Stimulated activated memory B cell treated with anti-CD40 and anti-IgM and Interleukin-4, amounts not matched to agents 10 μg/mL and 1 μg/mL and 100 μg/mL, for 72 hours (primary cell): ENCODE results near the gene AP2A2.
"Not testable (repeated sequence)": the region's sequence is repeated elsewhere in the genome, so short reads cannot be mapped to it uniquely, and the experiment has no call there.

ENCODE experiments used
- ATAC-seq: fragments of 150-1000 bp; cut with Tn5 transposase; 2 replicates; pipeline ENCODE4 v1.10.0; 2021
- H3K27ac Mint-ChIP-seq: one replicate; pipeline ENCODE4 v1.8.0; 2022; ENCODE audit warnings: mild to moderate bottlenecking, mixed read lengths
- H3K27me3 Mint-ChIP-seq: one replicate; pipeline ENCODE4 v1.8.0; 2022; ENCODE audit warnings: mixed read lengths
- H3K36me3 Mint-ChIP-seq: one replicate; pipeline ENCODE4 v1.8.0; 2022; ENCODE audit warnings: mixed read lengths
- H3K4me1 Mint-ChIP-seq: one replicate; pipeline ENCODE4 v1.8.0; 2022; ENCODE audit warnings: mixed read lengths
- H3K4me3 Mint-ChIP-seq: one replicate; pipeline ENCODE4 v1.8.0; 2022; ENCODE audit warnings: mild to moderate bottlenecking, moderate library complexity, mixed read lengths
- H3K9me3 Mint-ChIP-seq: one replicate; pipeline ENCODE4 v1.8.0; 2022; ENCODE audit warnings: mixed read lengths

The AP2A2 gene

GRCh38 chr11:967995-968751 lies 42.5 kb downstream of the AP2A2 start:
- Mint-ChIP-seq H3K4me1 (peaks cover 16% of the 10 kb centered on the region), H3K27me3 (no peaks in the 10 kb centered on the region), H3K36me3 (peaks cover 52% of the 10 kb centered on the region), H3K4me3 (no peak overlapping the region), H3K27ac (no peak overlapping the region), H3K9me3 (no peaks in the 10 kb centered on the region)
- ATAC-seq = no peak

GRCh38 chr11:968822-969221 lies 43.2 kb downstream of the AP2A2 start:
- H3K27me3 Mint-ChIP-seq = no peaks in the 10 kb centered on the region
- no peak overlapping the region for H3K27ac Mint-ChIP-seq
- H3K4me3 Mint-ChIP-seq = no peak overlapping the region
- peaks cover 55% of the 10 kb centered on the region for H3K36me3 Mint-ChIP-seq
- no peak for ATAC-seq
- H3K9me3 Mint-ChIP-seq = no peaks in the 10 kb centered on the region
- peaks cover 16% of the 10 kb centered on the region for H3K4me1 Mint-ChIP-seq

DNA sequence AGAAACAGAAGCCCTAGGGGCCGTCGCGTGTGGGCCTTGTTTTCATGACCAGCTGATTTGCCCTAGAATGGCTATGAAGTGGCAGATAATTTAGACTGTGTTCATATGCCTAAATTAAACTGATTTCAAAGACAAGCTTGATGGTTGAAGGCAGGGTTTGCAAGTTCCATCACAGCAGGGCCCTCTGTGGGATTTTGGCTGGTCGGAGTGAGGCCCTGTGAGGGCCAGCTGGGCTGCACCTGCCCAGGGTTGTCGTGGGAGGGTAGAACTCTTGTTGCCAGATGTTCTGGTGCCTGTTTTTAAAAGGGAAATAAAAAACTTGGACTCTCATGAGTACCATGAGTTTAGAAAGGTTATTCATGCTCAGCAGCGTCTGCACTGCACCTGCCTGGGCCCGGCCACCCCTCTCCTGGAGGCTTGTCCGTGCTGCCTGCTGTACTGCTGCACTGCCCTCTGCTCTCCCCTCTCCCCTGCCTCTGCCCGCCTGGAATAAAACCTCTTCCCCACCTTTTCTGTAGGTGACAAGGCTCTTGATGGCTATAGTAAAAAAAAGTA lies 44.1 kb downstream of the AP2A2 start:
- Mint-ChIP-seq H3K27me3 (no peaks in the 10 kb centered on the region), H3K36me3 (peaks cover 53% of the 10 kb centered on the region), H3K9me3 (no peaks in the 10 kb centered on the region), H3K27ac (no peak overlapping the region), H3K4me1 (peaks cover 16% of the 10 kb centered on the region), H3K4me3 (no peak overlapping the region)
- ATAC-seq = no peak

- Mint-ChIP-seq H3K9me3 (no peaks in the 10 kb centered on the region), H3K36me3 (peaks cover 51% of the 10 kb centered on the region), H3K4me1 (peaks cover 13% of the 10 kb centered on the region), H3K27me3 (no peaks in the 10 kb centered on the region), H3K4me3 (no peak overlapping the region), H3K27ac (peak overlapping the region; percentile 11)
- ATAC-seq = no peak
Measured at GRCh38 chr11:970319-970871, 44.7 kb downstream of the AP2A2 start.

- no peaks in the 10 kb centered on the region for H3K9me3 Mint-ChIP-seq
- H3K4me3 Mint-ChIP-seq = no peak overlapping the region
- ATAC-seq = no peak
- H3K4me1 Mint-ChIP-seq = peaks cover 8% of the 10 kb centered on the region
- no peaks in the 10 kb centered on the region for H3K27me3 Mint-ChIP-seq
- peaks cover 55% of the 10 kb centered on the region for H3K36me3 Mint-ChIP-seq
- peak overlapping the region; percentile 11 for H3K27ac Mint-ChIP-seq
Measured at GRCh38 chr11:971092-971690, 45.5 kb downstream of the AP2A2 start.

GRCh38 chr11:971731-972365 lies 46.2 kb downstream of the AP2A2 start:
- H3K36me3 Mint-ChIP-seq = peaks cover 55% of the 10 kb centered on the region
- no peaks in the 10 kb centered on the region for H3K27me3 Mint-ChIP-seq
- H3K9me3 Mint-ChIP-seq = no peaks in the 10 kb centered on the region
- peaks cover 8% of the 10 kb centered on the region for H3K4me1 Mint-ChIP-seq
- H3K27ac Mint-ChIP-seq = no peak overlapping the region
- no peak overlapping the region for H3K4me3 Mint-ChIP-seq
- ATAC-seq = no peak

DNA sequence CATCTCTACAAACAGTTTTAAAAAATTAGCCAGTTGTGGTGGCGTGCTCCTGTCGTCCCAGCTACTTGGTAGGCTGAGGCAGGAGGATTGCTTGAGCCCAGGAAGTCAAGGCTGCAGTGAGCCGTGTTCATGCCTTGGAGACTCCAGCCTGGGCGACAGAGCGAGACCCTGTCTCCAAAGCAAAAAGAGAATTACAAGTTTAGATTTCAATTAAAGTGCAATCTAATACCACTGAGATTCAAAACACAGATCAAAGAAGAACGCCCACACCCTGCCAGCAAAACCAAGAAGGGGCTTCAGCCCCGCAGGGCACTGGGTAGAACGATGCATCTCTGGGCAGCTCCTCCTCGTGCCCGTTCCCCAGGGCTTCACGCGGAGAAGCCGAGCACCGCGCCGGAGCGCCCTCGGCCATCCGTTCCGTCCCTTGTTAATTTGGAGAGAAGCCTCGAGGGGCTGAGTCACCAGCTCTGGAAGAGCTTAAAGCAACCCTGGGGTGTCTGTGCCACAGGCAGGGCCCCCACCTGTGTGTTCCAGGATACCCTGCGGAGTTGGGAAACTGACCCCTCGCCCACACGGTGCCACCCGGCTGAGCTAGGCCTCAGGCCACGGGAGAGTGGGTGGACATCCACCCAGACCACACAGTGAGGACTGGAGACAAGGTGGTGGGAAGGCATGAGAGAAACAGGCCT lies 47.0 kb downstream of the AP2A2 start:
- peaks cover 55% of the 10 kb centered on the region for H3K36me3 Mint-ChIP-seq
- H3K4me3 Mint-ChIP-seq = no peak overlapping the region
- ATAC-seq = no peak
- H3K9me3 Mint-ChIP-seq = no peaks in the 10 kb centered on the region
- no peaks in the 10 kb centered on the region for H3K27me3 Mint-ChIP-seq
- H3K27ac Mint-ChIP-seq = no peak overlapping the region
- H3K4me1 Mint-ChIP-seq = peaks cover 8% of the 10 kb centered on the region

GRCh38 chr11:973237-973636 lies 47.6 kb downstream of the AP2A2 start:
- Mint-ChIP-seq H3K4me3 (no peak overlapping the region), H3K27me3 (no peaks in the 10 kb centered on the region), H3K36me3 (peaks cover 55% of the 10 kb centered on the region), H3K27ac (no peak overlapping the region), H3K4me1 (peaks cover 8% of the 10 kb centered on the region), H3K9me3 (no peaks in the 10 kb centered on the region)
- no peak for ATAC-seq

DNA sequence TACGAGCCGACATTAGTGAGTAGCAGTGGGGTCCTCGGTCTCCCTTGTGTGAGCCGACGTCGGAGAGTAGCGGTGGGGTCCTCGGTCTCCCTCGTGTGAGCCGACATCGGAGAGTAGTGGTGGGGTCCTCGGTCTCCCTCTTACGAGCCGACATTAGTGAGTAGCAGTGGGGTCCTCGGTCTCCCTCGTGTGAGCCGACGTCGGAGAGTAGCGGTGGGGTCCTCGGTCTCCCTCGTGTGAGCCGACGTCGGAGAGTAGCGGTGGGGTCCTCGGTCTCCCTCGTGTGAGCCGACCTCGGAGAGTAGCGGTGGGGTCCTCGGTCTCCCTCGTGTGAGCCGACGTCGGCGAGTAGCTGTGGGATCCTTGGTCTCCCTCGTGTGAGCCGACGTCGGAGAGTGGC lies 49.7 kb downstream of the AP2A2 start:
- not testable (repeated sequence) for H3K27ac Mint-ChIP-seq, H3K9me3 Mint-ChIP-seq, H3K27me3 Mint-ChIP-seq, H3K4me3 Mint-ChIP-seq, ATAC-seq, H3K4me1 Mint-ChIP-seq
- H3K36me3 Mint-ChIP-seq = peaks cover 65% of the 10 kb centered on the region

DNA sequence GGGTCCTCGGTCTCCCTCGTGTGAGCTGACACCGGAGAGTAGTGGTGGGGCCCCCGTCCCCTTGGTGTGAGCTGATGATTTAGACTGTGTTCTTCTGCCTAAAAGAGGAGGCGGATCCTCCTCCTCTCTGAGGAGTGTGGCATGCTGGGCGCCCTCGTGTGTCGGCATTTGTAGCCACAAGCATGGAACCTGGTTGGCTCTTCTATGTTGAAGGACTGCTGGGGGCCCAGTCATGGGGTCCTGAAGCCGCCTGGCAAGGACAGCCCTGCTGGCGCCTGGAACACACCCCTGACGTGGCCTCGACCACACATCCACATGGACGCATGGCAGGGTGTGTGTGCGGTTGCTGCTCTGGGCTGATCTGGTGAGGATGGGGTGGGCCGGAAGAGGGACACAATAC lies 50.2 kb downstream of the AP2A2 start:
- peaks cover 6% of the 10 kb centered on the region for H3K4me1 Mint-ChIP-seq
- H3K36me3 Mint-ChIP-seq = peaks cover 61% of the 10 kb centered on the region
- H3K27ac Mint-ChIP-seq = no peak overlapping the region
- no peak for ATAC-seq
- no peak overlapping the region for H3K4me3 Mint-ChIP-seq
- H3K27me3 Mint-ChIP-seq = no peaks in the 10 kb centered on the region
- no peaks in the 10 kb centered on the region for H3K9me3 Mint-ChIP-seq

GRCh38 chr11:976431-977160 lies 50.9 kb downstream of the AP2A2 start:
- Mint-ChIP-seq H3K4me3 (no peak overlapping the region), H3K4me1 (no peaks in the 10 kb centered on the region), H3K27ac (no peak overlapping the region), H3K9me3 (no peaks in the 10 kb centered on the region), H3K27me3 (no peaks in the 10 kb centered on the region), H3K36me3 (peaks cover 55% of the 10 kb centered on the region)
- no peak for ATAC-seq

GRCh38 chr11:977830-978720 lies 52.4 kb downstream of the AP2A2 start:
- H3K27ac Mint-ChIP-seq = no peak overlapping the region

DNA sequence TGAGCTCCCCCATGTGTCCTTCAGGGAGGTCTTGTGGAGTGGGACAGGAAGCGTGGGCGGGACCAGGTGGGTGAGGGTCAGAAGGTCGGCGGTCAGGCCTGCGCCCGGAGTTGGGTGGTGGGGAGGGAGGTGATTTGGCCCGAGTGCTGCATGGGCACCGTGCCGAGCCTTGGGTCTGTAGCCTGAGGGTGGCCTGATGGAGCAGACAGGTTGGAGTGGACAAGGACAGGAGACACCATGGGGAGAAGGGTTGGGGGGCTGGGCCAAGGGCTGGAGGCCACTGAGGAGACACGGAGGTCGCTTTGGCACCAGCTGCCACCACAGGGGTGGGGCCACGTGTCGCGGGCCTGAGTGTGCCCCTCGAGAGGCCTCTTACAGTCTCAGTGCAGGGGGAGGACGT lies 53.1 kb downstream of the AP2A2 start:
- no peak overlapping the region for H3K4me3 Mint-ChIP-seq
- H3K27me3 Mint-ChIP-seq = no peaks in the 10 kb centered on the region
- ATAC-seq = peak; percentile 31
- H3K36me3 Mint-ChIP-seq = peaks cover 43% of the 10 kb centered on the region
- H3K9me3 Mint-ChIP-seq = no peaks in the 10 kb centered on the region
- H3K27ac Mint-ChIP-seq = no peak overlapping the region
- H3K4me1 Mint-ChIP-seq = no peaks in the 10 kb centered on the region

More at GRCh38 chr11:977830-978720, 52.4 kb downstream of the AP2A2 start:
- Mint-ChIP-seq H3K36me3 (peaks cover 47% of the 10 kb centered on the region), H3K4me1 (no peaks in the 10 kb centered on the region), H3K4me3 (no peak overlapping the region), H3K27me3 (no peaks in the 10 kb centered on the region), H3K9me3 (no peaks in the 10 kb centered on the region)
- ATAC-seq = no peak
